Heart left ventricle (tissue), 16 donors: ENCODE data around the gene NCR3LG1. TPM values are rescaled to one million over a fixed set of nuclear protein-coding genes. Genes with fewer than 3 reads are reported as not detected.

Source experiments
- ATAC-seq, 4 donors: fragments of 200-7000 bp; cut with Tn5 transposase; one replicate each; pipeline ENCODE4 v1.9.1; 2020 to 2022; ENCODE audit warnings: moderate library complexity in 4 of 4, mild to moderate bottlenecking in 3 of 4, moderate number of reproducible peaks in 1 of 4
- DNase-seq, 5 donors: peaks; one replicate each; pipeline ENCODE4 v3.0.0-alpha.2; 2020
- H3K27ac ChIP-seq, 12 donors: fragments of 200-600 bp; sonication (generic) in 4 of 12; one replicate each; pipeline versions ENCODE4 v1.5.0 to v1.8.0; 2016 to 2022; ENCODE audit warnings: mild to moderate bottlenecking in 2 of 12
- H3K27me3 ChIP-seq, 9 donors: fragments of 200-600 bp; sonication (generic) in 2 of 9; one replicate each; pipeline versions ENCODE4 v1.5.1 to v1.8.0; 2016 to 2022; ENCODE audit warnings: mild to moderate bottlenecking in 3 of 9
- H3K36me3 ChIP-seq, 9 donors: fragments of 200-600 bp; sonication (generic) in 2 of 9; one replicate each; pipeline versions ENCODE4 v1.5.0 to v1.8.0; 2018 to 2022; ENCODE audit warnings: mild to moderate bottlenecking in 2 of 9
- H3K4me1 ChIP-seq, 12 donors: fragments of 200-600 bp; sonication (generic) in 4 of 12; one replicate each; pipeline versions ENCODE4 v1.5.0 to v1.8.0; 2016 to 2022; ENCODE audit warnings: mild to moderate bottlenecking in 3 of 12
- H3K4me3 ChIP-seq, 12 donors: fragments of 200-600 bp; sonication (generic) in 4 of 12; one replicate each; pipeline versions ENCODE4 v1.5.0 to v1.8.0; 2017 to 2022; ENCODE audit warnings: mild to moderate bottlenecking in 9 of 12, moderate library complexity in 4 of 12
- H3K9me3 ChIP-seq, 12 donors: fragments of 200-600 bp; sonication (generic) in 4 of 12; one replicate each; pipeline versions ENCODE4 v1.5.0 to v1.8.0; 2016 to 2022; ENCODE audit warnings: mild to moderate bottlenecking in 1 of 12
- POLR2A ChIP-seq, 2 donors: fragments of 450-650 bp; IDR thresholded peaks; one replicate each; pipeline ENCODE4 v1.6.1; 2017; ENCODE audit warnings: antibody characterized with exemption in 2 of 2, mild to moderate bottlenecking in 2 of 2, moderate library complexity in 2 of 2
- WGBS, 4 donors: extraction: QIAGEN DNeasy Blood & Tissue Kit in 2 of 4; methylation state at CpG; one replicate each; pipeline versions ENCODE4 v1.1.5 to v1.1.7; 2013 to 2018; 5-methylcytosine and 5-hydroxymethylcytosine counted together
- intact Hi-C, 10 donors: fragments of 100-400 bp; cut with DNase I; formaldehyde crosslinking; loops; one replicate each; pipeline versions ENCODE4 v1.11.1 to v1.14.2; 2022
- polyA plus RNA-seq, 2 donors: library from polyadenylated mRNA; stranded (reverse); fragments of 200-250 nt; gene quantifications; one replicate each; pipeline ENCODE4 v1.2.3, GENCODE V29; 2013
- total RNA-seq, 9 donors: library from RNA; depleted of rRNA in 2 of 9; stranded (reverse); fragments of >200 nt in 2 of 9; fragmentation: NEBNext Ultra II Directional in 3 of 9; extraction: Animal tissue kit (Norgen Biotek cat#: 25700) in 3 of 9; gene quantifications; one replicate each; pipeline versions ENCODE4 v1.1.0 to v1.2.4, GENCODE V29; 2016 to 2023
- TF ChIP-seq, protein P1 (sequence below), 12 donors: fragments of 200-600 bp; sonication (generic) in 4 of 12; IDR thresholded peaks; one replicate each; pipeline versions ENCODE4 v1.5.0 to v1.8.0; 2018 to 2022; ENCODE audit warnings: antibody characterized with exemption in 12 of 12, mild to moderate bottlenecking in 5 of 12
- donor health status: ischemic (EF 13 %, LVEDD 7.1; RV severe dilation, severe dysfunction).
- donor health status: healthy with polysubstance abuse.
- donor health status: DM: no; HTN: yes; CAD: no.
- donor health status: DM: no; HTN: no; CAD: no.
- donor health status: ischemic (EF 25% LVEDD 6.9; RV normal size, moderate dysfunction).
- donor health status: ischemic (EF 25% LVEDD 5.7; RV mildly dilated, moderate dysfunction).
- donor health status: healthy.
- donor health status: DM: yes; HTN: yes; CAD: no.
- donor health status: ischemic (EF 35%, LVEDD 5.7; RV mildly dilated, moderate dysfunction).
- donor health status: nonischemic (EF 11% LVEDD 7.7; RV severe dilation, severe dysfunction).
- donor health status: DM: yes; HTN: yes; CAD: no.
- donor health status: PGD.
- donor health status: ischemic (EF 29% LVEDD 5.4; RV normal size, mild dysfunction).
- donor health status: nonischemic (EF 23%, LVEDD 6.1; RV moderate dilation, normal function).

The NCR3LG1 gene
- total and polyA plus RNA-seq, 11 donors, result 0.27 to 4.0 (median 1.4) TPM

GRCh38 chr11:17366495-17366894 is 14.9 kb downstream of the NCR3LG1 start:
- intact Hi-C loops, result no loop called here
- DNase-seq, result no peak
- H3K36me3 ChIP-seq, result peaks cover 0 to 43% (median 9%) of the 10 kb centered on the region in 9 donors
- no peak overlapping the region for H3K4me3 ChIP-seq
- TF ChIP-seq, protein P1, sequence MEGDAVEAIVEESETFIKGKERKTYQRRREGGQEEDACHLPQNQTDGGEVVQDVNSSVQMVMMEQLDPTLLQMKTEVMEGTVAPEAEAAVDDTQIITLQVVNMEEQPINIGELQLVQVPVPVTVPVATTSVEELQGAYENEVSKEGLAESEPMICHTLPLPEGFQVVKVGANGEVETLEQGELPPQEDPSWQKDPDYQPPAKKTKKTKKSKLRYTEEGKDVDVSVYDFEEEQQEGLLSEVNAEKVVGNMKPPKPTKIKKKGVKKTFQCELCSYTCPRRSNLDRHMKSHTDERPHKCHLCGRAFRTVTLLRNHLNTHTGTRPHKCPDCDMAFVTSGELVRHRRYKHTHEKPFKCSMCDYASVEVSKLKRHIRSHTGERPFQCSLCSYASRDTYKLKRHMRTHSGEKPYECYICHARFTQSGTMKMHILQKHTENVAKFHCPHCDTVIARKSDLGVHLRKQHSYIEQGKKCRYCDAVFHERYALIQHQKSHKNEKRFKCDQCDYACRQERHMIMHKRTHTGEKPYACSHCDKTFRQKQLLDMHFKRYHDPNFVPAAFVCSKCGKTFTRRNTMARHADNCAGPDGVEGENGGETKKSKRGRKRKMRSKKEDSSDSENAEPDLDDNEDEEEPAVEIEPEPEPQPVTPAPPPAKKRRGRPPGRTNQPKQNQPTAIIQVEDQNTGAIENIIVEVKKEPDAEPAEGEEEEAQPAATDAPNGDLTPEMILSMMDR (IDR thresholded peaks at IDR 0.05), result no peak
- no peak for TF ChIP-seq POLR2A (IDR thresholded peaks at IDR 0.05)
- no peaks in the 10 kb centered on the region for H3K27me3 ChIP-seq
- ATAC-seq, result no peak
- H3K9me3 ChIP-seq, result peaks cover 0 to 31% (median 23%) of the 10 kb centered on the region in 12 donors
- no peak overlapping the region for H3K27ac ChIP-seq
- 89 to 95% (median 92%) methylated on average over 1 of the region's 1 CpG for WGBS, 4 donors
- no peaks in the 10 kb centered on the region for H3K4me1 ChIP-seq

GRCh38 chr11:17368551-17368950 is 17.0 kb downstream of the NCR3LG1 start:
- H3K27ac ChIP-seq, result no peak overlapping the region

GRCh38 chr11:17369094-17369493 is 17.5 kb downstream of the NCR3LG1 start:
- Histone ChIP-seq H3K27ac (no peak overlapping the region), H3K4me1 (no peaks in the 10 kb centered on the region), H3K27me3 (no peaks in the 10 kb centered on the region), H3K36me3 (peaks cover 2 to 68% (median 20%) of the 10 kb centered on the region in 9 donors), H3K4me3 (no peak overlapping the region), H3K9me3 (peaks cover 0 to 57% (median 45%) of the 10 kb centered on the region in 12 donors)
- DNase-seq (no peak), ATAC-seq (no peak)
- intact Hi-C loops, result no loop called here
- no peak for TF ChIP-seq POLR2A (IDR thresholded peaks at IDR 0.05)

More at GRCh38 chr11:17368551-17368950, 17.0 kb downstream of the NCR3LG1 start:
- TF ChIP-seq, protein P1 (IDR thresholded peaks at IDR 0.05), result no peak
- no peak for TF ChIP-seq POLR2A (IDR thresholded peaks at IDR 0.05)
- 94 to 97% (median 95%) methylated on average over 3 of the region's 3 CpGs for WGBS, 4 donors
- no peaks in the 10 kb centered on the region for H3K4me1 ChIP-seq
- H3K36me3 ChIP-seq, result peaks cover 2 to 63% (median 20%) of the 10 kb centered on the region in 9 donors
- peaks cover 0 to 52% (median 43%) of the 10 kb centered on the region in 12 donors for H3K9me3 ChIP-seq
- no peak for DNase-seq
- no peak overlapping the region for H3K4me3 ChIP-seq
- no peaks in the 10 kb centered on the region for H3K27me3 ChIP-seq
- intact Hi-C loops, result no loop called here
- no peak for ATAC-seq

GRCh38 chr11:17369684-17370243 is 18.2 kb downstream of the NCR3LG1 start:
- no peak for ATAC-seq
- peaks cover 2 to 68% (median 20%) of the 10 kb centered on the region in 9 donors for H3K36me3 ChIP-seq
- no peak for TF ChIP-seq POLR2A (IDR thresholded peaks at IDR 0.05)
- TF ChIP-seq, protein P1 (IDR thresholded peaks at IDR 0.05), result no peak
- no peak for DNase-seq
- WGBS, 4 donors, result 70 to 95% (median 81%) methylated on average over 2 of the region's 2 CpGs
- no peaks in the 10 kb centered on the region for H3K4me1 ChIP-seq
- no peak overlapping the region for H3K27ac ChIP-seq
- no peak overlapping the region for H3K4me3 ChIP-seq
- H3K9me3 ChIP-seq, result peaks cover 0 to 60% (median 46%) of the 10 kb centered on the region in 12 donors
- no peaks in the 10 kb centered on the region for H3K27me3 ChIP-seq
- intact Hi-C loops, result no loop called here

DNA sequence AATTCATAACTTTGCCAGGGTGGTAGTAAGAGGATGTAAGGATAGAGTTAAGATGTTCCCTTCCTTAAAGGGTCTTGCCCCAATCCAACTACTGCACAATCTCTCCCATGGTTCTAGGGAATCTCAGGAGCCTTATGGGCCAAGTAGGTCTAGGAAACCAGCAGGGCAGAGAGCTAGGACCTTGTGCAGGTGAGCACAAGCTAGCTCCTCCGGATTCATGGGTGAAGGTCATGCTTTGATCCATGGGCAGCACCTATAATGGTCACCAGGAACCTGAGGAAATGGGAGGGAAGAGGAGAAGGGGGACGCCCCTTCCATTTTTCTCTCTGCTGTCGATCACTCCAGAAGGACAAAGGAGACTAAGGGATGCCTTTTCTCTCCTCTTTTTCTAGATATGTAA is 20.0 kb downstream of the NCR3LG1 start:
- H3K36me3 ChIP-seq, result peaks cover 2 to 68% (median 20%) of the 10 kb centered on the region in 9 donors
- H3K4me3 ChIP-seq, result no peak overlapping the region
- intact Hi-C loops, result no loop called here

More for the DNA sequence above, 20.0 kb downstream of the NCR3LG1 start:
- Histone ChIP-seq H3K27ac (no peak overlapping the region), H3K27me3 (no peaks in the 10 kb centered on the region), H3K9me3 (peaks cover 0 to 64% (median 46%) of the 10 kb centered on the region in 12 donors), H3K4me1 (peaks cover 0 to 8% (median 0%) of the 10 kb centered on the region in 12 donors)
- WGBS, 4 donors, result 42 to 66% (median 63%) methylated on average over 3 of the region's 3 CpGs
- ATAC-seq (no peak), DNase-seq (no peak)
- no peak for TF ChIP-seq POLR2A (IDR thresholded peaks at IDR 0.05)
- TF ChIP-seq, protein P1 (IDR thresholded peaks at IDR 0.05), result no peak
